ENCODE results near the gene SCGB1A1. TPM values are rescaled to one million over a fixed set of nuclear protein-coding genes. Genes with fewer than 3 reads are reported as not detected.
A peak's percentile ranks its signal among the peaks of the same experiment; 100 is the strongest.

Gene SCGB1A1
- total and polyA plus RNA-seq, 7 donors: 11.4 TPM; not detected in 6

DNA sequence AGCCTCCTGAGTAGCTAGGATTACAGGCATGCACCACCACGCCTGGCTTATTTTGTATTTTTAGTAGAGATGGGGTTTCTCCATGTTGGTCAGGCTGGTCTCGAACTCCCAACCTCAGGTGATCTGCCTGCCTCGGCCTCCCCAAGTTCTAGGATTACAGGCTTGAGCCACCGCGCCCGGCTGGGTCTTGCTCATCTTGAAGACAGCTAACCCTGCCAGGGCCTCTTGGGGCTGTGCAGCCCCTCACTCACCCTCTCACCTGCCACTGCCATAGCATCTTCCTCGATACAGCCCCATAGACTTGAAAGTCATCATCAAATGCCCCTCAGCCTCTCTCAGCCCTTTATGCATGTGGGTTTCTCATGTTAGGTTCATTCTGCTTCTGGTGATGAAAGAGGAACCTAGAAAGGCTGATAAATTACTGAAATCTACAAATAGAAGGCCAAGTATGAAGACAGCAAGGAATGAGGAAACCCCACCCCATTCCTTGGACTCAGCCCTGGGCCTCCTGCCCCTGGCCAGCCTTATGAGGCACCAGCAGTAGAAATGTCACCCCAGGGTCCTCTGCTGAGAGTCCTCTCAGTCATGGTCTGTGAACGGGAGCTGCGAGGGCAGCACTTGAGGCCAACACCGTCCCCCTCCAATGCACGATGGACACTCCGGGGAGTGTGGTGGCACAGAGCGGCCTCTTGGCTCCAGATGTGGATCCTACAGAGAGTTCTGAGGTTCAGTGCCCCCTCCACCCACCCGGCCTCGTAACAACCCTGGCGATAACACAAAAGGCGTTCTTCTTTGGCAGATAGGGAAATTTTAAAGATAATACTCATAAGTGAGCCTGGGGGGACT, 24.8 kb downstream of the SCGB1A1 start:
- Histone ChIP-seq H3K9me3 (no peaks in the 10 kb centered on the region), H3K4me1 (peaks cover 0 to 55% (median 52%) of the 10 kb centered on the region in 4 donors), H3K36me3 (no peaks in the 10 kb centered on the region), H3K4me3 (peak overlapping the region; percentile 20 to 51 (median 44)), H3K27ac (peak overlapping the region; percentile 89 to 96 (median 93)), H3K27me3 (no peaks in the 10 kb centered on the region)
- peak; percentile 83 for DNase-seq
- intact Hi-C loops (cut with DNase I): no loop called here
- WGBS, 2 donors: 81 to 85% methylated on average over 17 of the region's 17 CpGs
- TF ChIP-seq POLR2AphosphoS5 (IDR thresholded peaks at IDR 0.05) (peak in 1 of 4 donors; percentile 10), POLR2A (IDR thresholded peaks at IDR 0.05) (no peak)
- TF ChIP-seq, protein P1, sequence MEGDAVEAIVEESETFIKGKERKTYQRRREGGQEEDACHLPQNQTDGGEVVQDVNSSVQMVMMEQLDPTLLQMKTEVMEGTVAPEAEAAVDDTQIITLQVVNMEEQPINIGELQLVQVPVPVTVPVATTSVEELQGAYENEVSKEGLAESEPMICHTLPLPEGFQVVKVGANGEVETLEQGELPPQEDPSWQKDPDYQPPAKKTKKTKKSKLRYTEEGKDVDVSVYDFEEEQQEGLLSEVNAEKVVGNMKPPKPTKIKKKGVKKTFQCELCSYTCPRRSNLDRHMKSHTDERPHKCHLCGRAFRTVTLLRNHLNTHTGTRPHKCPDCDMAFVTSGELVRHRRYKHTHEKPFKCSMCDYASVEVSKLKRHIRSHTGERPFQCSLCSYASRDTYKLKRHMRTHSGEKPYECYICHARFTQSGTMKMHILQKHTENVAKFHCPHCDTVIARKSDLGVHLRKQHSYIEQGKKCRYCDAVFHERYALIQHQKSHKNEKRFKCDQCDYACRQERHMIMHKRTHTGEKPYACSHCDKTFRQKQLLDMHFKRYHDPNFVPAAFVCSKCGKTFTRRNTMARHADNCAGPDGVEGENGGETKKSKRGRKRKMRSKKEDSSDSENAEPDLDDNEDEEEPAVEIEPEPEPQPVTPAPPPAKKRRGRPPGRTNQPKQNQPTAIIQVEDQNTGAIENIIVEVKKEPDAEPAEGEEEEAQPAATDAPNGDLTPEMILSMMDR (IDR thresholded peaks at IDR 0.05): no peak

GRCh38 chr11:62444236-62444833, 25.5 kb downstream of the SCGB1A1 start:
- Histone ChIP-seq H3K4me1 (peaks cover 0 to 55% (median 53%) of the 10 kb centered on the region in 4 donors), H3K4me3 (peak overlapping the region; percentile 20 to 51 (median 44)), H3K27ac (peak overlapping the region; percentile 89 to 96 (median 93)), H3K27me3 (no peaks in the 10 kb centered on the region), H3K36me3 (no peaks in the 10 kb centered on the region), H3K9me3 (no peaks in the 10 kb centered on the region)
- peak; percentile 92 for DNase-seq
- intact Hi-C loops (cut with DNase I): no loop called here
- whole genome bisulfite sequencing, 2 donors: 32 to 36% methylated on average over 23 of the region's 23 CpGs
- TF ChIP-seq POLR2A (IDR thresholded peaks at IDR 0.05) (peak in 1 of 2 donors; percentile 7), POLR2AphosphoS5 (IDR thresholded peaks at IDR 0.05) (peak; percentile 76 to 85 (median 82)), EP300 (IDR thresholded peaks at IDR 0.05) (peak in 1 of 4 donors; percentile 41)
- TF ChIP-seq, protein P1 (IDR thresholded peaks at IDR 0.05): no peak

DNA sequence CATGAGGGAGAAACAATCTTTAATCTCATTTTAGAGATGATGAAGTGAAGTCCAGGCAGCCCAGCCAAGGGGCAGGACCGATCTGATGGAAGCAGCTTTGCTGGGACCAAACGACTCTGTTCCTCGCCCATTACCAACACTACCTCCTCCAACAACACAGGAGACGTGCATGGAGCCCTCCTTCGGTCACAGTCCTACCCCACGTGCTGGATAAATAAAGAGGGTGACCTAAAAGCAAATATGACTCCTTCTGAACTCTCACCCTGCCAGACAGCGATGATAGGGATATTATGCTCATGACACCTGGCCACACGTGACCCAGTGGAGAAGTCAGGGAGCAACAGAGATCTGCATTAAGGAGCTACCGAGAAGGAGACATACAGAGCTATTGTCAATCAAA, 26.0 kb downstream of the SCGB1A1 start:
- 14 to 49% methylated on average over 9 of the region's 9 CpGs for WGBS, 2 donors
- TF ChIP-seq EP300 (IDR thresholded peaks at IDR 0.05): peak in 1 of 4 donors; percentile 3
- TF ChIP-seq, protein P1 (IDR thresholded peaks at IDR 0.05): no peak

DNA sequence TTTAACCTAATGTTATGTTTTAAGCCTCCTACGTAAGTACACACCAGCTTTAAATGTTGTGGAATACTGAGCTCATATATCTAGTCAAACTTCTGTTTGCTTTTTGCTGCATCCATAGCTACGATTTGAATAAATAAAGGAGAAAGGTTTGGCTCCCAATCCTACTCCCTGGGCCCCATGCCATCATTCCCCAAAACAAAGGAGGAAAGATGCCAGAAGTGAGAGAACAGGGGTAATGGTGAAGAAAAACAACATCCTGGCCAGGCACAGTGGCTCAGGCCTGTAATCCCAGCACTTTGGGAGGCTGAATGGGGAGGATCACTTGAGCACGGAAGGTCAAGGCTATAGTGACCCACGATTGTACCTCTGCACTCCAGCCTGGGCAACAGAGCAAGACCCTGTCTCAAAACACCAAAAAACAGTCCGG, 26.5 kb downstream of the SCGB1A1 start:
- H3K4me1 ChIP-seq: peaks cover 0 to 51% (median 45%) of the 10 kb centered on the region in 4 donors
- 54 to 65% methylated on average over 5 of the region's 5 CpGs for WGBS, 2 donors

More for the DNA sequence above, 26.0 kb downstream of the SCGB1A1 start:
- DNase-seq: peak; percentile 80
- Histone ChIP-seq H3K27me3 (no peaks in the 10 kb centered on the region), H3K36me3 (no peaks in the 10 kb centered on the region), H3K4me3 (peak overlapping the region; percentile 20 to 51 (median 44)), H3K27ac (peak overlapping the region; percentile 89 to 96 (median 93)), H3K4me1 (peaks cover 0 to 56% (median 50%) of the 10 kb centered on the region in 4 donors), H3K9me3 (no peaks in the 10 kb centered on the region)
- intact Hi-C loops (cut with DNase I): loop anchor here (1.0 kb wide), 1 partner anchor 27 kb away; no protein-coding TSS in a partner anchor

DNA sequence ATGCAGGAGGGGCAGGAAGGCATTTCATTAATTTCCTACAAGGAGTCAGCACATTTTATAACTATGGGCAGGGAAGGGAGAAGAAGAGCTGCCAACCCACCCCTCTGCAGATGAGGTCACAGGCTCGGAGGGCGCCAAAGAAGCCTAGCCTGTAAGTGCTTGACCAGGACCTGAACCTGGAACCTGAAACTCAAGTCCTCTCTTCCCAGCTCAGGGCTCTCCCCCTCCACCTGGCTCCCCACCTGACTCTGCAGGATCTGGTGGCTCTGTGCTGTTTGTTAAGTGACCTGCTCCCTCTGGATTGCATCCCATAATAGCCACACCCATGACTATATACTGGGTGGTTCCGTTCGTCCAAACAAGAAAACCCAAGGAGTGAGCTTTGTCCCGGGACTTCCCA, 27.3 kb downstream of the SCGB1A1 start:
- peak; percentile 72 for DNase-seq
- Histone ChIP-seq H3K36me3 (no peaks in the 10 kb centered on the region), H3K4me1 (peaks cover 0 to 43% (median 38%) of the 10 kb centered on the region in 4 donors), H3K4me3 (no peak overlapping the region), H3K27ac (peak overlapping the region; percentile 89 to 96 (median 93)), H3K27me3 (no peaks in the 10 kb centered on the region), H3K9me3 (no peaks in the 10 kb centered on the region)
- intact Hi-C loops (cut with DNase I): no loop called here
- TF ChIP-seq POLR2A (IDR thresholded peaks at IDR 0.05): no peak
- TF ChIP-seq, protein P1 (IDR thresholded peaks at IDR 0.05): no peak
- no peak for TF ChIP-seq EP300 (IDR thresholded peaks at IDR 0.05)
- TF ChIP-seq POLR2AphosphoS5 (IDR thresholded peaks at IDR 0.05): no peak
- WGBS, 2 donors: 8 to 50% methylated on average over 5 of the region's 5 CpGs

More for the DNA sequence above, 26.5 kb downstream of the SCGB1A1 start:
- Histone ChIP-seq H3K36me3 (no peaks in the 10 kb centered on the region), H3K9me3 (no peaks in the 10 kb centered on the region), H3K27me3 (no peaks in the 10 kb centered on the region), H3K27ac (peak overlapping the region; percentile 89 to 96 (median 93)), H3K4me3 (peak overlapping the region in 3 of 4 donors; percentile 39 to 51 (median 48))
- peak; percentile 35 to 81 (median 62) for TF ChIP-seq POLR2AphosphoS5 (IDR thresholded peaks at IDR 0.05)
- peak in 3 of 4 donors; percentile 20 to 90 (median 80) for TF ChIP-seq EP300 (IDR thresholded peaks at IDR 0.05)
- TF ChIP-seq POLR2A (IDR thresholded peaks at IDR 0.05): no peak
- intact Hi-C loops (cut with DNase I): loop anchor here (1.0 kb wide), 1 partner anchor 27 kb away; no protein-coding TSS in a partner anchor
- peak; percentile 91 for DNase-seq

Data from sigmoid colon (tissue), 7 donors.